ENCODE data around the gene EIF4EBP3.

GRCh38 chr5:140555747-140556312 lies 8.4 kb downstream of the EIF4EBP3 start:
- TF ChIP-seq POLR2A (IDR thresholded peaks at IDR 0.05) (no peak), CTCF (IDR thresholded peaks at IDR 0.05) (no peak)
